HL-60/S4 treated with retinoic acid at 250 ng/mL for 4 days and 3 days (cell line): Measurements from ENCODE around the gene TBK1.

Source experiments
- in situ Hi-C: fragments of 300-500 bp; cut with MboI; formaldehyde crosslinking; loops from 2 replicates; pipeline ENCODE4 v1.7.0; 2022; ENCODE audit warnings: low sequenced_read_pairs

The TBK1 gene

DNA sequence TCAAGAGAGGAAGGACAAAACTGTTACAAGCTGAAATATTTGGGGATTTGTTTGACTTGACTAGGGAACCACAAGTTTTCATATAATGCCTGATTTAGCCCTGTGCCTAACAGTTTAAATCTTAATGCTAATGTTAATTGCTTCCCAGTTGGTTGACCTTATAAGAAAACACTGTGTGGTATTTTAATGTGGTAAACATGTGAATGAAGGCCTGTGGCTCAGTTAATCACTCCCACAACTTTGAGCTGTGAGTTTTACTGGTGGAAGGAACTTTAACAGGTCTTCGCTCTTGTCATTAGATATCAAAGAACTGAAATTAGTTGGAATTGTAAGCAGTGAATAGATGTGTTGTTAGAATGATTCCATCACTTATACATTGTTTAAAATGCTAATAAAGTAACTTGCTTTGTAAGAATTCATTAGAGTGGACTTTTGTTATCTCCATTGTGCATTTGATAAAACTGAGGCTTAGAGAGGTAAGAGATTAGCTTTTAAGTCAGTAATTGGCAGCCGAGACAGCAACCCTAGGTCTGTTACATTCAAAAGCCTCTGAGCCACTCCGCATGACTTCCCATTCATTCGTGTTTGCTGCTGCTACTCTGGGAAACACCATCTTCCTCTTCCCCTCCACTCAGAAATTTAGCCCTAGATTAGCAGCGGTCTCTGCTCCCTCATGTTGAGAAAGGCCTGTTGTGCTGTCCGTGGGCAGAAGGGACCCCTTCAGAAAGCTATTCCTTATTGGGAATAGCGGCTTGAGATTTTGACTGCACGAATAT, 1.0 kb upstream of the TBK1 start:
- in situ Hi-C loops, result no loop called here

GRCh38 chr12:64452559-64453329, 824 bp downstream of the TBK1 start:
- in situ Hi-C loops, result no loop called here

DNA sequence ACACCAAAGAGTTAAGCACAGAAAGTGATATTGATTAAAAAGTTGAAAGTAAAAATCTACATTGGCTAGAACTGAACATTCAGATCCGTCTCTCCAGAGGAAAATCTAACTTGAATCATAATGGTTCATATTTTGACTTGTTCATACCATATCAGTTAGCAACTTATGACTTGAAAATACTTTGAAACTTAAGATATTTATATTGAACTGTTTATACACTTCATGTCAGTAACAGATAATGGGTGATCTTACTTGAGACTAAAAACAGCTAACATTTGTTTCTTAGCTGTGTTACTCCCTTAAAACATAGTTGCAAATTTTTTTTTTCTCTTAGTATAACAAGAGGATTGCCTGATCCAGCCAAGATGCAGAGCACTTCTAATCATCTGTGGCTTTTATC, 3.6 kb downstream of the TBK1 start:
- in situ Hi-C loops, result no loop called here

- in situ Hi-C loops, result no loop called here
These were observed 4.2 kb downstream of the TBK1 start for GRCh38 chr12:64456119-64456518.

DNA sequence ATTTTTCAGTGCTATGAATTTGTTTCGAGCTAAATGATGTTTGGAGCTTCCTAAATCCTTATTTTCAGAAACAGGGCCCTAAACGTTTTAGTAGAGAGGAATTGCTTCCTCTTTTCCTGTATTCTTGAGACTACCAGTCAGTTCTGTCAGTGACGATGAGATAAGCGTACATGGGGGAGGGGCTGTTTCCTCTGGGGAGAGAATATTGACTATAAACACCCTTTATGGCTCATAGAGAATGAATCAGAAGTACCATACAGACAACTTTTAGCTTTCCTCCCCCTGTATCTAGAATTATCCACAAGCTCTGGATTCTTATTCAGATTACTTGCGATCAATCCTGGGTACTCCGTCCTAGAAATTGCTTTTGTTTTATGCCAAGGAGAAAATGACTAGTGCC, 5.1 kb downstream of the TBK1 start:
- in situ Hi-C loops, result no loop called here

DNA sequence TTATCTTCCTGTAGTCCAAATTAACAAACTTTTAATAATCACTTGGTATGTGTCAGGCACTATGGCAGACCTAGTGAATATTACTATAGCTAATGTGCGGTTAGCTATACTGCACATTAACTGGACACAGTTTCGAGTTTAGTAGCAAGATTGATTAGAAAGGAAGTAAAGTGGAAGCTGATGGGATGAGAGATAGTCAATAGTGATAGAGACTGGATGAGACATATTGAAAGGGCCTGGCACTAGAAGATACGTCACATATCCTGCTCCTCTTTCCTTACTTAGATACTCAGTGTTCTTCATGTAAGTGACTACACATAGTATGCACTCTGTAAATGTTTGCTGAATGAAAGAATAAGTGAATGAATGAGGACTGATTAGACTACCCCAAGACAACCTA, 5.5 kb downstream of the TBK1 start:
- in situ Hi-C loops, result no loop called here

- in situ Hi-C loops, result no loop called here
These were observed 6.0 kb downstream of the TBK1 start for GRCh38 chr12:64457923-64458322.

DNA sequence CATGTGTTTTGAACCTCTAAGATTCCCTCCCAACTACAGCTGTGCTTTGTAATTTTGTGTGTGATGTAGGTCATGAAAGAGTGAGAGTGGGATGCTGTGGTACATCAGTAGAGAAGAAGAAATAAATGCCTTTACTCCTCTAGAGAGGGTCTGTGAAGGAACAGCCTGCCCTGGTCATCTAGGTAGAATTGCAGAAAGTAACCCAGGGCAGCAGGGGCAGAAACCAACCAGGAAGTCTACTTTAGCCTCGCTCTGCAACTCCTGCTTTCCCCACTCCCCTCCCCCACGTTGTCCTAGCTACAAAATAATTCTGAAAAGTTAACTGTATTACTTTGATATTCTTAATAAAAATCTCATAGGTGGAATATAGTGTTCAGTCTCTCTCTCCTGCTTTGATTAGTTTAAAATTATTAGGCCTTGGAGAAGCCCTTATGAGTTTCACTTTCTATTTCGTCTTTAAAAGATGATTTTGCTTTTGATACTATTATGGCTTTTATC, 7.5 kb downstream of the TBK1 start:
- in situ Hi-C loops, result no loop called here

GRCh38 chr12:64461634-64462414, 9.9 kb downstream of the TBK1 start:
- in situ Hi-C loops, result no loop called here

DNA sequence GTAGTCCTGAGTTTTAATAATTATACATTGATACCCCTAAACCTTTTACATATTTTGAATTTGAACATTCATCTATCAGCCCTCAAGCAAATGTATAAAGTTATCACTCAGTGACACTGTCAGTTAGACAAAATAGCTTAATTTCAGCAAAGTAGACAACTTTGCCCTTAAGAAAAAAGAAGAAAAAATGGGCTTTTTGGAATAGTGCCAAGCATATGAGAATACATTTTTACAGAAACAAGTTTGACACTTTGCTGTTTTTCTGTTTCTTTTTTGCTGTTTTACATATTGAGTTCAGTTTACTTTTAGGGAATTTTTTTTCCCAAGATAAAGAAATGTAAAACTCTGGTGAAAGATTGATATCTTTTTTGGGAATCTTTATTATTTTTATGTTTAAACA, 14.3 kb downstream of the TBK1 start:
- in situ Hi-C loops, result no loop called here

- in situ Hi-C loops, result no loop called here
These were observed 17.0 kb downstream of the TBK1 start for GRCh38 chr12:64468966-64469365.

DNA sequence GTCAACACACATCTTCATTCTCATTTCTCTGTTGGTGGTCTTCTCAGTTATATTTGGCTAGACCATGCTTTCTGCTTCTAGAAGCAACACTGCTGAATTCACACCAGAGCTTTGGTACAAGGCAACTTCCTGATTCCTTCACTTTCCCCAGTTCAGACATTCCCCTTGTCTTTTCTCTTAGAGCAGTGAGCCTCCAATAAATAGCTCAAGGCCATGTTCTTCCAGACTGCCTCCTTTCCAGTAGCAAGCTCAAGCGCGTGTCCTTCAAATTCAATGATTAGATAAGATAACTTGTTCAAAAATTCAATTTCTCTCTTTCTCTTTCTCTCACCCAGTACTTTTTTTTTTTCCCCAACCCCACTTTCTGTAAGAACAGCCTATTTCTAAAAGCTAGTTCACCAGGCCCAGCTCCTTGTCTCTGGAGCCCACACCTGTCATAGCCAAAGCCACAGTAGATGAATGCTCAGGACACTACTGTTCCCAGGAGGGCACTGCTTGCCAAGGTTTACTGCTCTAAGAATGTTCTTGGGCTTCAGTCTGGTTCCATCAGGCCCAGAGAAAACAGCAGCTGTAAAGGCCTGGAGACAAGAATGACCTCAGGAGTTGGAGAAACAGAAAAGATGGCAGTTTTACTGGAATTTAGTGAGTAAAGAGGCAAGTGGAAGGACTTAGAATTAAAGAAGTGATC, 17.7 kb downstream of the TBK1 start:
- in situ Hi-C loops, result no loop called here

DNA sequence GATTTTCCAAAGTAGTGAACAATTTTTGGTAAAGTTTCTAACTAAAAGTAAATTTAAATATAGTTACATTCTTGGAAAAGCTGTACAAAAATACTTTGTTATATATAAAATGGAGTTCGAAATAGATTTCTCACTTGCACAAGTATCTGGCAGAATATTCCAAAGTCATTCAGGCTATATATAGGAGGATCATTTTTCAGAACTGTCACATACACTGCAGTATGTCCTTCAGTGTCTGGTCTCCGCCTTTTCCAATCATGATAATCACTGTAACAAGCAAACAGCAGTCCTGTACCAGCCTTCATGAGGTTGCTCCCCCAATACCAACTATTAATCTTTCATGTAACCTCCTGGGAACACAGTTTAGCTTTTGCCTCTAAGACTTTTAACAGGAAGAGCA, 18.6 kb downstream of the TBK1 start:
- in situ Hi-C loops, result no loop called here

DNA sequence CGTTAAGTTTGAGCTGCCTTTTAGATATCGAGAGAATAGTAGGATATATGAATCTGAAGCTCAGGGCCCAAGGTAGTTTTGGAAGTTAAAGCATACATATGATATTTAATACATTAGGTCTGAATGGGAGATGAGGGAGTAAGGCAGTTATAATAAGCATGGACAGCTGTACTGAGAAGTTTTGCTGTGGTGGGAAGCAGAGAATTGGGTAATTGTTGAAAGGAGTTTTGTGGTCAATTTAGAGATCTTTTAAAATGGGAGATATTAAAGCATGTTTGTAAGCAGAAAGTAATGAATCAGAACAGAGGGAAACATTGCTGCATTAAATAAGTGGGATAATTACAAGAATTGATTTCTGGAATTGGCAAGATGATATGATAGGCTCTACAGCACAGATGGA, 21.3 kb downstream of the TBK1 start:
- in situ Hi-C loops, result no loop called here

DNA sequence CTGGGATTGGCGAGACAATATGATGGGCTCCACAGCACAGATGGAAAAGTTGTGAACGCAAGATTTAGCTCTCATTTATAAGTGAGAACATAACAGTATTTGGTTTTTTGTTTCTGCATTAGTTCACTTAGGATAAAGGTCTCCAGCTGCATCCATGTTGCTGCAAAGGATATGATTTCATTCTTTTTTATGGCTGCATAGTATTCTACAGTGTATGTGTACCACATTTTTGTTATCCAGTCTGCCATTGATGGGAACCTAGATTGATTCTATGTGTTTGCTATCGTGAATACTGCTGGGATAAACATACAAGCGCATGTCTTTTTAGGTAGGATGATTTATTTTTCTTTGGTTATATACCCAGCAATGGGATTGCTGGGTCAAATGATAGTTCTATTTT, 23.6 kb downstream of the TBK1 start:
- in situ Hi-C loops, result no loop called here

- in situ Hi-C loops, result no loop called here
These were observed 24.9 kb downstream of the TBK1 start for GRCh38 chr12:64476844-64477243.

GRCh38 chr12:64478661-64479060, 26.7 kb downstream of the TBK1 start:
- in situ Hi-C loops, result no loop called here

GRCh38 chr12:64480148-64480547, 28.2 kb downstream of the TBK1 start:
- in situ Hi-C loops, result no loop called here

GRCh38 chr12:64486657-64487056, 34.7 kb downstream of the TBK1 start:
- in situ Hi-C loops, result no loop called here

DNA sequence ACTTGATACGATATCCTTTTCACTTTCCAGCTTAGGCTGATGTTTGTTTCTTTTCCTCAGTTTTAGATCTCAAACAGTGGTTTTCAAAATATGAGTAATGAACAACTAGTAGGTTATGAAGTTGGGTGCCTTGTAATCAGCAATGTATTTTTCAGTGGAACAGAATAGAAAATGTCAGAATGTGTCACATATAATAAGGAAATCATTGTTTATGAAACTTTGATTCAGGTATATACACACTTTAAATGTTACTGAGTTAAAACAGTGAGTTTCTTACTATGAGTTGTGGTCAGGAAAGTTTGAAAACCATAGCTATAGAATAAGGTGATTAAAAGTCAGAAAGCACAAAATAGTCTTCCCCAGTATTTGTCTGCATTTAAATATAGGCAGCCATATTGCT, 39.8 kb downstream of the TBK1 start:
- in situ Hi-C loops, result no loop called here

GRCh38 chr12:64493513-64493912, 41.6 kb downstream of the TBK1 start:
- in situ Hi-C loops, result no loop called here
